Psoas muscle (tissue), 8 donors: ENCODE results near the gene GTF3C2. TPM values are rescaled to one million over a fixed set of nuclear protein-coding genes. Genes with fewer than 3 reads are reported as not detected.
"Not testable (repeated sequence)": the region's sequence is repeated elsewhere in the genome, so short reads cannot be mapped to it uniquely, and the experiment has no call there.

Experiments used
- ATAC-seq, 4 donors: fragments of 200-7000 bp; cut with Tn5 transposase; one replicate each; pipeline ENCODE4 v1.9.1; 2020; ENCODE audit warnings: moderate library complexity in 3 of 4, mild to moderate bottlenecking in 2 of 4
- DNase-seq, 2 donors: peaks; one replicate each; pipeline ENCODE4 v3.0.0-alpha.2; 2020
- H3K27ac ChIP-seq: fragments of 200-600 bp; one replicate; pipeline ENCODE4 v1.8.0; 2022
- H3K27me3 ChIP-seq, 3 donors: fragments of 200-600 bp in 1 of 3; one replicate each; pipeline versions ENCODE4 v1.6.1 to v1.8.0; 2013 to 2022; ENCODE audit warnings: low read length in 2 of 3, mild to moderate bottlenecking in 2 of 3, moderate library complexity in 1 of 3; ENCODE audit not compliant: insufficient read depth in 3 of 3
- H3K36me3 ChIP-seq, 2 donors: fragments of 200-600 bp in 1 of 2; one replicate each; pipeline versions ENCODE4 v1.6.1 to v1.8.0; 2013 to 2022; ENCODE audit warnings: low read depth in 1 of 2, mild to moderate bottlenecking in 1 of 2, moderate library complexity in 1 of 2; ENCODE audit not compliant: insufficient read depth in 1 of 2
- H3K4me1 ChIP-seq: fragments of 200-600 bp; one replicate; pipeline ENCODE4 v1.8.0; 2022
- H3K4me3 ChIP-seq: fragments of 200-600 bp; one replicate; pipeline ENCODE4 v1.8.0; 2022; ENCODE audit warnings: mild to moderate bottlenecking
- H3K9me3 ChIP-seq: fragments of 200-600 bp; one replicate; pipeline ENCODE4 v1.8.0; 2022
- WGBS, 3 donors: extraction: QIAGEN DNeasy Blood & Tissue Kit; methylation state at CpG; one replicate each; pipeline versions ENCODE4 v1.1.6 to v1.1.7; 2013; 5-methylcytosine and 5-hydroxymethylcytosine counted together
- intact Hi-C, 2 donors: fragments of 100-400 bp; cut with DNase I; formaldehyde crosslinking; loops; one replicate each; pipeline versions ENCODE4 v1.11.0 to v1.14.2; 2022
- polyA plus RNA-seq, 3 donors: library from polyadenylated mRNA; stranded (reverse); fragments of 200-250 nt; gene quantifications; one replicate each; pipeline ENCODE4 v1.2.3, GENCODE V29; 2013
- total RNA-seq, 4 donors: library from RNA; stranded (reverse); fragmentation: NEBNext Ultra II Directional in 2 of 4; extraction: Animal tissue kit (Norgen Biotek cat#: 25700) in 2 of 4; gene quantifications; one replicate each; pipeline versions ENCODE4 v1.2.1 to v1.2.4, GENCODE V29; 2021 to 2023
- TF ChIP-seq, protein P1 (sequence below): fragments of 200-600 bp; IDR thresholded peaks from one replicate; pipeline ENCODE4 v1.8.0; 2022; ENCODE audit warnings: antibody characterized with exemption
- donor health status: healthy with polysubstance abuse.
- donor health status: DM: no; HTN: no; CAD: no; lungs with moderate emphysema.
- donor health status: Bipolar disorder and iron deficiency.
- donor health status: healthy.
- donor health status: DM: yes; HTN: yes; CAD: no.
- donor health status: DM: no; HTN: no; CAD: no.
- donor health status: DM: no; HTN: no; CAD: no.
- donor health status: DM: yes; HTN: yes; CAD: no.

GTF3C2 gene
- total and polyA plus RNA-seq, 7 donors: 17.5 to 49.4 (median 30.8) TPM

DNA sequence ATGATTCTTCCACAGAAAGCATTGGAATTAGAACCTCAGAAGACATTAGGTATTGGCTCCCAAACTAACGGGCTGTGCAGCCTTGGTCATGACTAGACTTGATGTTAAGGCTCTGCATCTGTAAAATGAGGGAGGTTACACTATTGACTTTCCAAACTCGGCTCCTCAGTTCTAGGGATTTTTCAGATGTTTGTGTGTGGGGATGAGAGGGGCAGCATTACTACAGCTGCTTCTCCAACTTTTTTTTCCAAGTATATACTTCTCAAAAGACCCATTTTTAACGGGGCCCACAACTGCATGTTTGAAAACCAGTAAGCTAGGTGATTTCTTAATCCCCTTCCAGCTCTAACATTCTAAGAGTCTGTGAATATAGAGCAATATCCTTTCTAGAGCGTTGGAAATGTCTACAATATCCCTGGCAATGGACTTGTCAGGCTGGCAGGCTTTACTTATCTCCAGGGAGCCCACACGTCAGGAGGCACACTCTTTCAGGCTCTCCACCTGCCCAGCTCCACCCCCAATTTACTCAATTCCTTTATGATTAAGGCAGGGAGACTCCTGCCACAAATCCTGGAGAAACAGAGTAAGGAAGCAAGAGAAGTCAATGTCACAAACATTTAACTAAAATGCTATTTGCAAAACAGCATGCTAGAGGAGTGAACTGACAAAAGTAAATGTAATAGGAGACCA lies 32.8 kb downstream of the GTF3C2 start:
- DNase-seq (no peak), ATAC-seq (no peak)
- Histone ChIP-seq H3K4me1 (peaks cover 46% of the 10 kb centered on the region), H3K36me3 (peaks cover 4 to 31% of the 10 kb centered on the region in 2 donors), H3K27ac (peak overlapping the region; percentile 99), H3K27me3 (no peaks in the 10 kb centered on the region), H3K4me3 (peak overlapping the region; percentile 84), H3K9me3 (no peaks in the 10 kb centered on the region)
- WGBS, 3 donors: 7 to 10% (median 9%) methylated on average over 5 of the region's 5 CpGs
- intact Hi-C loops: loop anchor here (5.0 kb wide), 1 partner anchor 34 kb away; the partner anchor contains the start of gene GTF3C2 (in 2 of the 2)
- TF ChIP-seq, protein P1, sequence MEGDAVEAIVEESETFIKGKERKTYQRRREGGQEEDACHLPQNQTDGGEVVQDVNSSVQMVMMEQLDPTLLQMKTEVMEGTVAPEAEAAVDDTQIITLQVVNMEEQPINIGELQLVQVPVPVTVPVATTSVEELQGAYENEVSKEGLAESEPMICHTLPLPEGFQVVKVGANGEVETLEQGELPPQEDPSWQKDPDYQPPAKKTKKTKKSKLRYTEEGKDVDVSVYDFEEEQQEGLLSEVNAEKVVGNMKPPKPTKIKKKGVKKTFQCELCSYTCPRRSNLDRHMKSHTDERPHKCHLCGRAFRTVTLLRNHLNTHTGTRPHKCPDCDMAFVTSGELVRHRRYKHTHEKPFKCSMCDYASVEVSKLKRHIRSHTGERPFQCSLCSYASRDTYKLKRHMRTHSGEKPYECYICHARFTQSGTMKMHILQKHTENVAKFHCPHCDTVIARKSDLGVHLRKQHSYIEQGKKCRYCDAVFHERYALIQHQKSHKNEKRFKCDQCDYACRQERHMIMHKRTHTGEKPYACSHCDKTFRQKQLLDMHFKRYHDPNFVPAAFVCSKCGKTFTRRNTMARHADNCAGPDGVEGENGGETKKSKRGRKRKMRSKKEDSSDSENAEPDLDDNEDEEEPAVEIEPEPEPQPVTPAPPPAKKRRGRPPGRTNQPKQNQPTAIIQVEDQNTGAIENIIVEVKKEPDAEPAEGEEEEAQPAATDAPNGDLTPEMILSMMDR: no peak

DNA sequence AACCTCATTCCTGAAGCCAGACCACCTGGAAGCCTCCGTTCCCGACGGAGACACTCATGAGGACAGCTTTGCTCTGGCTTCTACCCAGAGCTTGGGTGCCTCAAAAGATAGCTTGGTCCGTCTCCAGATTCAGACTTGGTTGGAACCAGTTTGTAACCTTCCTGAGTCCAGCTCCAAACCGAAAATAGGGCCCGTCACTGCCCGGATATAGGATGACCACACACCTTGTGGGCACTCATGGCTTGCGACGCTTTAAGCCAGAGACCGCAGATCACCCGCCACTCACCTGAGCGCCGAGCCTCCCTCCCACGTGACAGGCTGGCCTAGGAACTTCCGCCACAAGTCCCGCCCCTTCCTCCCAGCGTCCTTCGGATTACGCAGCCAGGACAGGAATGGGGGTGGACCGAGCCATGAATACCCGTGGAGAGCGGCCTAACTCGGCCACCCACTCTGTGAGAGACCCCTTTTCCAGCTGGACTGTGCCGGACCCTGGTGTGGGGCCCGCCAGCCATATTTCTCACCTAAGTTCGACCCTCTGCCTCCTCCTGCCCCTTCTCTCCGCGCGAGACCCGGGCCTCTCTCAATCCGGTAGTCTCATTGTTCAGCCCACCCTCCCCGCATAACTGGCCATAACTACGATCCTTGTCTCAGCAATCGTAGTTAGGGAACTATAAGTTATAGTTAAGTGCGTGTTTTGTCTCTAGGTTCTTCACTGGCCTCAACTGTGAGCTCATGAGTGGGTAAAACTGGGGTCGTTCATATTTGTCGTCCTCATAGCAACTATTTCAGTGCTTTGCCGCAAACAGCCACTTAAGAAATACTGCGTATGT lies 33.6 kb downstream of the GTF3C2 start, which contains the start of gene MPV17:
Gene MPV17 (minus strand): TSS at position 332 of the 830 bp plus-strand sequence. CDS start 580 bp downstream, outside the sequence.
- H3K27ac ChIP-seq: peak within 1 kb of the TSS; percentile 99
- H3K4me1 ChIP-seq: peaks cover 46% of the 10 kb centered on the region
- H3K4me3 ChIP-seq: peak within 1 kb of the TSS; percentile 84
- no peaks in the 10 kb centered on the region for H3K27me3 ChIP-seq
- 0 to 1% (median 0%) methylated on average over 39 of the region's 39 CpGs for WGBS, 3 donors
- TF ChIP-seq, protein P1: no peak
- H3K9me3 ChIP-seq: no peaks in the 10 kb centered on the region
- peaks cover 3 to 24% of the 10 kb centered on the region in 2 donors for H3K36me3 ChIP-seq
- ATAC-seq: peak; percentile 79 to 83 (median 80)
- intact Hi-C loops: loop anchor here (5.0 kb wide), 1 partner anchor 34 kb away; the partner anchor contains the start of gene GTF3C2 (in 2 of the 2)
- peak; percentile 92 to 97 for DNase-seq

DNA sequence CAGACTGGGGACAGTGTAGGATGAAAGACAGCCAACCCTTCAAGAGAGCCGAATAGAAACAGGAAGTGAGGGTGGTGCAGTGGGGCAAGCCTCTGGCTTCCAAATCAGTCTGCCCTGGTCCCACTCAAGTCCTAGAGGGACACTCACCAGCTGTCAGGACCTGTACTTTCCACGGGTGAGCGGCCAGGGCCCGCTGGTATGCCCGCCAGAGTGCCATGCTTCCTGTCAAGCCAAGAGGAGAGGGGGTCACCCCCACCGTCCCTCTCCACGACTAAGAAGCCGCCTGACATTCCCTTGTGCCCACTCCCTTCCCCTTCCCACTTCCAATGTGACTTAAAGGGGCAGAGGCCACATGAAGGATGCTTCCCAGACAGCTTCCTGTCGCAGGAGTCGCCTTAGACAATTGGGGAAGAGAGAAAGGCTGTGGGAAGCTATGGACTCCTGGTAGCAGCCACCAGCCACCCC lies 34.2 kb downstream of the GTF3C2 start:
- DNase-seq (peak; percentile 49 to 70), ATAC-seq (peak; percentile 47 to 55 (median 51))
- intact Hi-C loops: loop anchor here (5.0 kb wide), 1 partner anchor 35 kb away; the partner anchor contains the start of gene GTF3C2 (in 2 of the 2)
- Histone ChIP-seq H3K4me1 (peaks cover 48% of the 10 kb centered on the region), H3K9me3 (no peaks in the 10 kb centered on the region), H3K36me3 (peaks cover 0 to 17% of the 10 kb centered on the region in 2 donors), H3K27ac (peak overlapping the region; percentile 99), H3K4me3 (peak overlapping the region; percentile 84), H3K27me3 (no peaks in the 10 kb centered on the region)
- TF ChIP-seq, protein P1: no peak
- 2 to 9% (median 3%) methylated on average over 9 to 10 of the region's 10 CpGs for WGBS, 3 donors

DNA sequence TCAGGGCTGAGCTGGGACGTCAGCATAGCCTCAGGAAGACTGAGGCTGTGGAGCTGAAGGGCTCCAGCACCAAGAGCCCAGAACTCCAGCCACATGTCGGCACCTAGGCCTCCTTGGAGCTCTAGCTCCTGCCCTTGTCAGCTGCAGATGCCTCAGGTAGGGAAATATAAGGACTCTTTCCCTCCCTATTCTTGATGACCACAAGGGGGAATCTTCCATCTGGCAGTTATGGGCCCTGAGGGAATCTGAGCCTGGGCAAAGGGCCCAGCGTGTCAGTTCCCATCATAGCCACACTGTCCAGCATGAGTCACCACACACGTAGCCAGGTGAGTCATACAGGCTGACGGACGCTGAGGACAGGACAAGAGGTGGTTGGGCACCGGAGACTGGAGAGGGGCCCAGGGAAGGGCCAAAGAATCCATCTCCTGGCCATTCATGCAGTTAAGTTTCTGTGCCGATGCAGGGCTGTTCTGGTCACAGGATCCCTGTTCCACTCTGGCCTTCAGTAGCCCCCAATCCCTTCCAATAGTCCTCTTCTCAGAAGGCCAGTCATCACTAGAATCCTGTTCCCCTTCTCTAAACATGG lies 35.5 kb downstream of the GTF3C2 start:
- H3K9me3 ChIP-seq: no peaks in the 10 kb centered on the region
- WGBS, 3 donors: 23 to 33% (median 25%) methylated on average over 8 of the region's 8 CpGs
- peak; percentile 91 to 96 for DNase-seq
- intact Hi-C loops: loop anchor here (5.0 kb wide), 1 partner anchor 36 kb away; the partner anchor contains the start of gene GTF3C2 (in 2 of the 2)
- H3K27me3 ChIP-seq: no peaks in the 10 kb centered on the region
- peak; percentile 71 to 75 (median 72) for ATAC-seq
- peaks cover 60% of the 10 kb centered on the region for H3K4me1 ChIP-seq
- peak overlapping the region; percentile 84 for H3K4me3 ChIP-seq
- TF ChIP-seq, protein P1: peak; percentile 54
- peaks cover 0 to 4% of the 10 kb centered on the region in 2 donors for H3K36me3 ChIP-seq
- peak overlapping the region; percentile 99 for H3K27ac ChIP-seq

DNA sequence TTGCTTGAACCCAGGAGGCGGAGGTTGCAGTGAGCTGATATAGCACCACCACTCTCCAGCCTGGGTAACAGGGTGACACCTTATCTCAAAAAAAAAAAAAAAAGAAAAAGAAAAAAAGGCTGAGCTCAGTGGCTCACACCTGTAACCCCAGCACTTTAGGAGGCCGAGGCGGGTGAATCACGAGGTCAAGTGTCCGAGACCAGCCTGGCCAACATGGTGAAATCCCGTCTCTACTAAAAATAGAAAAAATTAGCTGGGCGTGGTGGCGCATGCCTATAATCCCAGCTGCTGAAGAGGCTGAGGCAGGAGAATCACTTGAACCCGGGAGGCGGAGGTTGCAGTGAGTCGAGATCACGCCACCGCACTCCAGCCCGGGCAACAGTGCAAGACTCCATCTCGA lies 36.7 kb downstream of the GTF3C2 start:
- ATAC-seq, H3K9me3 ChIP-seq, H3K27me3 ChIP-seq, H3K36me3 ChIP-seq, H3K4me3 ChIP-seq: not testable (repeated sequence)
- WGBS, 3 donors: 60 to 72% (median 61%) methylated on average over 15 of the region's 15 CpGs
- intact Hi-C loops: loop anchor here (5.0 kb wide), 1 partner anchor 37 kb away; the partner anchor contains the start of gene GTF3C2 (in 2 of the 2)
- DNase-seq: peak; percentile 58 to 85
- peak overlapping the region; percentile 99 for H3K27ac ChIP-seq
- H3K4me1 ChIP-seq: peaks cover 60% of the 10 kb centered on the region
